HepG2 (cell line): ENCODE results near the gene NPW. TPM values are rescaled to one million over a fixed set of nuclear protein-coding genes. Genes with fewer than 3 reads are reported as not detected.
A peak's percentile ranks its signal among the peaks of the same experiment; 100 is the strongest.

ENCODE experiments used
- AGO2 ChIP-seq: fragments of 200-400 bp; formaldehyde crosslinking; optimal IDR thresholded peaks from 2 replicates; pipeline ENCODE3; 2017; ENCODE audit warnings: mild to moderate bottlenecking, low read depth, low read length, moderate library complexity
- MXI1 ChIP-seq: IDR thresholded peaks from 3 replicates; pipeline ENCODE4 v1.6.1; 2012; ENCODE audit warnings: low read depth, low read length, inconsistent platforms, borderline replicate concordance
- SPEN ChIP-seq: sonication (generic); formaldehyde crosslinking; IDR thresholded peaks from 2 replicates; pipeline ENCODE4 v1.5.1; 2020; ENCODE audit warnings: low read depth, mild to moderate bottlenecking, missing genetic modification reagents
- ZNF768 ChIP-seq: sonication (generic); formaldehyde crosslinking; IDR thresholded peaks from 2 replicates; pipeline ENCODE4 v1.4.0; 2020; ENCODE audit warnings: missing genetic modification reagents
- ZNF788 ChIP-seq: sonication (generic); formaldehyde crosslinking; IDR thresholded peaks from 2 replicates; pipeline ENCODE4 v1.5.0; 2020; ENCODE audit warnings: mild to moderate bottlenecking, missing genetic modification reagents, borderline replicate concordance
- ZNF83 ChIP-seq: sonication (generic); formaldehyde crosslinking; IDR thresholded peaks from 2 replicates; pipeline ENCODE4 v1.4.0; 2020; ENCODE audit warnings: missing genetic modification reagents, mild to moderate bottlenecking, borderline replicate concordance
- polyA plus RNA-seq, 8 experiments: library from polyadenylated mRNA; depleted of rRNA in 3 of 8; stranded (reverse) in 7 of 8; unstranded in 1 of 8; fragments of >200 nt; fragmentation: Illumina TruSeq in 4 of 8; extraction: Trizol in 4 of 8; gene quantifications; 2 replicates each; pipeline versions ENCODE4 v1.2.1 to v1.2.3, GENCODE V29; 2011 to 2016; ENCODE audit warnings: low read depth in 4 of 8, missing spikeins in 1 of 8, mixed read lengths in 1 of 8; ENCODE audit not compliant: insufficient read depth in 1 of 8
- total RNA-seq, 5 experiments: library from RNA; depleted of rRNA; stranded (reverse); fragments of >200 nt; fragmentation: Illumina TruSeq; extraction: Trizol; gene quantifications; 2 replicates each; pipeline ENCODE4 v1.2.3, GENCODE V29; 2016; ENCODE audit warnings: low read depth in 1 of 5
- TF ChIP-seq, protein P1 (sequence below): IDR thresholded peaks from 2 replicates; pipeline ENCODE4 v1.6.1; 2016; ENCODE audit warnings: missing compliant biosample characterization, missing genetic modification reagents, borderline replicate concordance
- TF ChIP-seq, protein P2 (sequence below): sonication (generic); formaldehyde crosslinking; IDR thresholded peaks from 2 replicates; pipeline ENCODE4 v1.5.0; 2020; ENCODE audit warnings: mild to moderate bottlenecking, missing genetic modification reagents, borderline replicate concordance
- TF ChIP-seq, protein P3 (sequence below): sonication (generic); formaldehyde crosslinking; IDR thresholded peaks from 2 replicates; pipeline ENCODE4 v1.8.0; 2022; ENCODE audit warnings: missing genetic modification reagents, mild to moderate bottlenecking, moderate library complexity, borderline replicate concordance
- TF ChIP-seq, protein P4 (sequence below): sonication (generic); formaldehyde crosslinking; IDR thresholded peaks from 2 replicates; pipeline ENCODE4 v1.4.0; 2020; ENCODE audit warnings: missing genetic modification reagents, borderline replicate concordance
- TF ChIP-seq, protein P5 (sequence below): sonication (generic); formaldehyde crosslinking; IDR thresholded peaks from 2 replicates; pipeline ENCODE4 v1.4.0; 2020; ENCODE audit warnings: mild to moderate bottlenecking, missing genetic modification reagents
- TF ChIP-seq, protein P6 (sequence below): sonication (generic); formaldehyde crosslinking; IDR thresholded peaks from 2 replicates; pipeline ENCODE4 v1.8.1; 2023; ENCODE audit warnings: missing genetic modification reagents, inconsistent platforms, borderline replicate concordance

NPW gene
- total and polyA plus RNA-seq, 2 of the 13 experiments (the other 11 are each of a cell fraction or from before 2014, with no cell fraction given): 0.24 to 0.97 TPM

DNA sequence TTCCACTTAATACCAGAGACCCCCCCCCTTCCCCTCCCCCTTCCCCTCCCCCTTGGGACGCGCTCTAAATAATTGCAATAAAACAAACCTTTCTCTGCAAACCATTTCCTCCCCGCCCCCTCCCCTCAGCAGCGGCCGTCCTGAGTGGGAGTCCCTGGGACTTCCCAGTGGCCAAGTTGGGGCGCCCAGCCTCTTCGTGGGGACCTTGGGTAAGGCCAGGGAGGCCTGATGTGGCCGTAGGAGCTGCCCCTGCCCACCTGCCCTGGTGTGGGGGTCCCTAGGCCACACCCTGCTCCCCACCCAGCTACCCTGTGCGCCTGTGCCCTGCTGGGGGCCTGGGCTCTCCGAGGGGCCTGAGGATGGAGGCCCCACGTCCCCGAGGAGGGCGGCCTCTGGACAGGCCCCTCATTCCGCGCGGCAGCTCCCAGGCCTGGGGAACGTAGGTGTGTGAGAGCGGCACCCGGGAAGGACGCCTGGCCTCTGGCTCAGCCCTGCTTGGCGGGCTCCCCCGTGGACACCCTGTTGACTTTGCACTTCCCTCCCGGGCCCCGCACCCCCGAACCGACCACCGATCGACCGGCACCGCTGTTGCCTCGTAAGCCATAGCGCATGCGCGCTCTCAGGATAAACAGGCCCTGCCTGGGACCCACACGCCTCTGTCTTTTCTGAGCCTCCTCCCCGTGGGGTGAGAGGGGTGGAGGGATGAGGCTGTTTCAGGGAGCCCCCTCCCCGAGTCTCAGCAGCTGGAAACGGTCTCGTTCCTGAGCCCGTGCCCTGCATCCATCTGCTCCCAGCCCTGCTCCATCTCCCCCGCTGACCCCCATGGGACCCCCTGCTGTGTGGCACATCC is 19.0 kb downstream of the NPW start (continued):
- TF ChIP-seq, protein P1, sequence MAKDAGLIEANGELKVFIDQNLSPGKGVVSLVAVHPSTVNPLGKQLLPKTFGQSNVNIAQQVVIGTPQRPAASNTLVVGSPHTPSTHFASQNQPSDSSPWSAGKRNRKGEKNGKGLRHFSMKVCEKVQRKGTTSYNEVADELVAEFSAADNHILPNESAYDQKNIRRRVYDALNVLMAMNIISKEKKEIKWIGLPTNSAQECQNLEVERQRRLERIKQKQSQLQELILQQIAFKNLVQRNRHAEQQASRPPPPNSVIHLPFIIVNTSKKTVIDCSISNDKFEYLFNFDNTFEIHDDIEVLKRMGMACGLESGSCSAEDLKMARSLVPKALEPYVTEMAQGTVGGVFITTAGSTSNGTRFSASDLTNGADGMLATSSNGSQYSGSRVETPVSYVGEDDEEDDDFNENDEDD (CRISPR knock-in tag): peak; percentile 10; the same call in 1 of the 2 replicates
- TF ChIP-seq SPEN: 0 out of 2 replicates have a peak, but pooled peaks have one; percentile 9
- peak; percentile 87 for TF ChIP-seq AGO2
- TF ChIP-seq, protein P2, sequence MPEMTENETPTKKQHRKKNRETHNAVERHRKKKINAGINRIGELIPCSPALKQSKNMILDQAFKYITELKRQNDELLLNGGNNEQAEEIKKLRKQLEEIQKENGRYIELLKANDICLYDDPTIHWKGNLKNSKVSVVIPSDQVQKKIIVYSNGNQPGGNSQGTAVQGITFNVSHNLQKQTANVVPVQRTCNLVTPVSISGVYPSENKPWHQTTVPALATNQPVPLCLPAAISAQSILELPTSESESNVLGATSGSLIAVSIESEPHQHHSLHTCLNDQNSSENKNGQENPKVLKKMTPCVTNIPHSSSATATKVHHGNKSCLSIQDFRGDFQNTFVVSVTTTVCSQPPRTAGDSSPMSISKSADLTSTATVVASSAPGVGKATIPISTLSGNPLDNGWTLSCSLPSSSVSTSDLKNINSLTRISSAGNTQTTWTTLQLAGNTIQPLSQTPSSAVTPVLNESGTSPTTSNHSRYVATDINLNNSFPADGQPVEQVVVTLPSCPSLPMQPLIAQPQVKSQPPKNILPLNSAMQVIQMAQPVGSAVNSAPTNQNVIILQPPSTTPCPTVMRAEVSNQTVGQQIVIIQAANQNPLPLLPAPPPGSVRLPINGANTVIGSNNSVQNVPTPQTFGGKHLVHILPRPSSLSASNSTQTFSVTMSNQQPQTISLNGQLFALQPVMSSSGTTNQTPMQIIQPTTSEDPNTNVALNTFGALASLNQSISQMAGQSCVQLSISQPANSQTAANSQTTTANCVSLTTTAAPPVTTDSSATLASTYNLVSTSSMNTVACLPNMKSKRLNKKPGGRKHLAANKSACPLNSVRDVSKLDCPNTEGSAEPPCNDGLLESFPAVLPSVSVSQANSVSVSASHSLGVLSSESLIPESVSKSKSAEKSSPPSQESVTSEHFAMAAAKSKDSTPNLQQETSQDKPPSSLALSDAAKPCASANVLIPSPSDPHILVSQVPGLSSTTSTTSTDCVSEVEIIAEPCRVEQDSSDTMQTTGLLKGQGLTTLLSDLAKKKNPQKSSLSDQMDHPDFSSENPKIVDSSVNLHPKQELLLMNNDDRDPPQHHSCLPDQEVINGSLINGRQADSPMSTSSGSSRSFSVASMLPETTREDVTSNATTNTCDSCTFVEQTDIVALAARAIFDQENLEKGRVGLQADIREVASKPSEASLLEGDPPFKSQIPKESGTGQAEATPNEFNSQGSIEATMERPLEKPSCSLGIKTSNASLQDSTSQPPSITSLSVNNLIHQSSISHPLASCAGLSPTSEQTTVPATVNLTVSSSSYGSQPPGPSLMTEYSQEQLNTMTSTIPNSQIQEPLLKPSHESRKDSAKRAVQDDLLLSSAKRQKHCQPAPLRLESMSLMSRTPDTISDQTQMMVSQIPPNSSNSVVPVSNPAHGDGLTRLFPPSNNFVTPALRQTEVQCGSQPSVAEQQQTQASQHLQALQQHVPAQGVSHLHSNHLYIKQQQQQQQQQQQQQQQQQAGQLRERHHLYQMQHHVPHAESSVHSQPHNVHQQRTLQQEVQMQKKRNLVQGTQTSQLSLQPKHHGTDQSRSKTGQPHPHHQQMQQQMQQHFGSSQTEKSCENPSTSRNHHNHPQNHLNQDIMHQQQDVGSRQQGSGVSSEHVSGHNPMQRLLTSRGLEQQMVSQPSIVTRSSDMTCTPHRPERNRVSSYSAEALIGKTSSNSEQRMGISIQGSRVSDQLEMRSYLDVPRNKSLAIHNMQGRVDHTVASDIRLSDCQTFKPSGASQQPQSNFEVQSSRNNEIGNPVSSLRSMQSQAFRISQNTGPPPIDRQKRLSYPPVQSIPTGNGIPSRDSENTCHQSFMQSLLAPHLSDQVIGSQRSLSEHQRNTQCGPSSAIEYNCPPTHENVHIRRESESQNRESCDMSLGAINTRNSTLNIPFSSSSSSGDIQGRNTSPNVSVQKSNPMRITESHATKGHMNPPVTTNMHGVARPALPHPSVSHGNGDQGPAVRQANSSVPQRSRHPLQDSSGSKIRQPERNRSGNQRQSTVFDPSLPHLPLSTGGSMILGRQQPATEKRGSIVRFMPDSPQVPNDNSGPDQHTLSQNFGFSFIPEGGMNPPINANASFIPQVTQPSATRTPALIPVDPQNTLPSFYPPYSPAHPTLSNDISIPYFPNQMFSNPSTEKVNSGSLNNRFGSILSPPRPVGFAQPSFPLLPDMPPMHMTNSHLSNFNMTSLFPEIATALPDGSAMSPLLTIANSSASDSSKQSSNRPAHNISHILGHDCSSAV (CRISPR knock-in tag): no peak
- TF ChIP-seq MXI1: 0 out of 3 replicates have a peak, but pooled peaks have one; percentile 2
- TF ChIP-seq, protein P3, sequence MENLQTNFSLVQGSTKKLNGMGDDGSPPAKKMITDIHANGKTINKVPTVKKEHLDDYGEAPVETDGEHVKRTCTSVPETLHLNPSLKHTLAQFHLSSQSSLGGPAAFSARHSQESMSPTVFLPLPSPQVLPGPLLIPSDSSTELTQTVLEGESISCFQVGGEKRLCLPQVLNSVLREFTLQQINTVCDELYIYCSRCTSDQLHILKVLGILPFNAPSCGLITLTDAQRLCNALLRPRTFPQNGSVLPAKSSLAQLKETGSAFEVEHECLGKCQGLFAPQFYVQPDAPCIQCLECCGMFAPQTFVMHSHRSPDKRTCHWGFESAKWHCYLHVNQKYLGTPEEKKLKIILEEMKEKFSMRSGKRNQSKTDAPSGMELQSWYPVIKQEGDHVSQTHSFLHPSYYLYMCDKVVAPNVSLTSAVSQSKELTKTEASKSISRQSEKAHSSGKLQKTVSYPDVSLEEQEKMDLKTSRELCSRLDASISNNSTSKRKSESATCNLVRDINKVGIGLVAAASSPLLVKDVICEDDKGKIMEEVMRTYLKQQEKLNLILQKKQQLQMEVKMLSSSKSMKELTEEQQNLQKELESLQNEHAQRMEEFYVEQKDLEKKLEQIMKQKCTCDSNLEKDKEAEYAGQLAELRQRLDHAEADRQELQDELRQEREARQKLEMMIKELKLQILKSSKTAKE (CRISPR knock-in tag): no peak
- TF ChIP-seq, protein P4, sequence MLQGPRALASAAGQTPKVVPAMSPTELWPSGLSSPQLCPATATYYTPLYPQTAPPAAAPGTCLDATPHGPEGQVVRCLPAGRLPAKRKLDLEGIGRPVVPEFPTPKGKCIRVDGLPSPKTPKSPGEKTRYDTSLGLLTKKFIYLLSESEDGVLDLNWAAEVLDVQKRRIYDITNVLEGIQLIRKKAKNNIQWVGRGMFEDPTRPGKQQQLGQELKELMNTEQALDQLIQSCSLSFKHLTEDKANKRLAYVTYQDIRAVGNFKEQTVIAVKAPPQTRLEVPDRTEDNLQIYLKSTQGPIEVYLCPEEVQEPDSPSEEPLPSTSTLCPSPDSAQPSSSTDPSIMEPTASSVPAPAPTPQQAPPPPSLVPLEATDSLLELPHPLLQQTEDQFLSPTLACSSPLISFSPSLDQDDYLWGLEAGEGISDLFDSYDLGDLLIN: peak; percentile 28; the same call in 1 of the 2 replicates
- TF ChIP-seq ZNF788: no peak
- TF ChIP-seq, protein P5, sequence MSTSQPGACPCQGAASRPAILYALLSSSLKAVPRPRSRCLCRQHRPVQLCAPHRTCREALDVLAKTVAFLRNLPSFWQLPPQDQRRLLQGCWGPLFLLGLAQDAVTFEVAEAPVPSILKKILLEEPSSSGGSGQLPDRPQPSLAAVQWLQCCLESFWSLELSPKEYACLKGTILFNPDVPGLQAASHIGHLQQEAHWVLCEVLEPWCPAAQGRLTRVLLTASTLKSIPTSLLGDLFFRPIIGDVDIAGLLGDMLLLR (CRISPR knock-in tag): peak; percentile 27; the same call in 1 of the 2 replicates
- TF ChIP-seq ZNF83 (CRISPR knock-in tag): no peak
- TF ChIP-seq ZNF768 (CRISPR knock-in tag): no peak
- TF ChIP-seq, protein P6, sequence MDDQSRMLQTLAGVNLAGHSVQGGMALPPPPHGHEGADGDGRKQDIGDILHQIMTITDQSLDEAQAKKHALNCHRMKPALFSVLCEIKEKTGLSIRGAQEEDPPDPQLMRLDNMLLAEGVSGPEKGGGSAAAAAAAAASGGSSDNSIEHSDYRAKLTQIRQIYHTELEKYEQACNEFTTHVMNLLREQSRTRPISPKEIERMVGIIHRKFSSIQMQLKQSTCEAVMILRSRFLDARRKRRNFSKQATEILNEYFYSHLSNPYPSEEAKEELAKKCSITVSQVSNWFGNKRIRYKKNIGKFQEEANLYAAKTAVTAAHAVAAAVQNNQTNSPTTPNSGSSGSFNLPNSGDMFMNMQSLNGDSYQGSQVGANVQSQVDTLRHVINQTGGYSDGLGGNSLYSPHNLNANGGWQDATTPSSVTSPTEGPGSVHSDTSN (CRISPR knock-in tag): no peak
